ENCODE measurements around the gene ZFAND3. TPM values are rescaled to one million over a fixed set of nuclear protein-coding genes. Genes with fewer than 3 reads are reported as not detected.

The ZFAND3 gene
- total and polyA plus RNA-seq, 2 of the 4 experiments (the other 2 are of a cell fraction), result 10.9 to 26.7 TPM

GRCh38 chr6:37977715-37978114, 158.2 kb downstream of the ZFAND3 start:
- no peak overlapping the region for H3K4me3 ChIP-seq (ENCODE audit: insufficient read depth, low read depth, low read length)
- no peak overlapping the region for H3K18ac ChIP-seq (ENCODE audit: low read depth, low read length)
- ChIA-PET CTCF (interaction anchor here (0.6 kb wide), 1 partner anchor 630 kb away, joined by 7 read pairs; no protein-coding TSS in a partner anchor), POLR2A (ENCODE audit: unreplicated experiment) (no interaction called here)
- TF ChIP-seq SMC3 (IDR thresholded peaks at IDR 0.05; ENCODE audit: low read depth, low read length) (no peak), USF2 (IDR thresholded peaks at IDR 0.05; ENCODE audit: low read depth, low read length) (no peak), ELK1 (IDR thresholded peaks at IDR 0.05; ENCODE audit: borderline replicate concordance, low read depth, low read length) (no peak), RAD21 (IDR thresholded peaks at IDR 0.05; ENCODE audit: low read length) (no peak), MAFK (IDR thresholded peaks at IDR 0.05; ENCODE audit: low read depth, low read length) (no peak), FOS (IDR thresholded peaks at IDR 0.05; ENCODE audit: low read depth, low read length) (no peak), NFE2L2 (IDR thresholded peaks at IDR 0.05; ENCODE audit: low read depth, low read length) (no peak), BHLHE40 (IDR thresholded peaks at IDR 0.05; ENCODE audit: low read depth, low read length) (no peak), CEBPB (IDR thresholded peaks at IDR 0.05; ENCODE audit: low read depth, low read length) (no peak), MAZ (IDR thresholded peaks at IDR 0.05; ENCODE audit: borderline replicate concordance, low read depth, low read length) (no peak), RCOR1 (IDR thresholded peaks at IDR 0.05; ENCODE audit: insufficient replicate concordance, low read length) (no peak), CHD1 (IDR thresholded peaks at IDR 0.05; ENCODE audit: low read depth, low read length) (no peak), RFX5 (IDR thresholded peaks at IDR 0.05; ENCODE audit: low read depth, low read length) (no peak), CTCF (conservative IDR thresholded peaks at IDR 0.05; ENCODE audit: low read depth, low read length) (no peak), MXI1 (IDR thresholded peaks at IDR 0.05; ENCODE audit: borderline replicate concordance, low read depth, low read length) (no peak), POLR2A (IDR thresholded peaks at IDR 0.05; ENCODE audit: low read depth, low read length) (no peak)
- H2AK5ac ChIP-seq (ENCODE audit: low read depth, low read length), result no peak overlapping the region
- no peak overlapping the region for H3K23ac ChIP-seq (ENCODE audit: low read depth, low read length)
- H2AFZ ChIP-seq (replicated peaks; ENCODE audit: low read length, poor library complexity), result no peak overlapping the region
- H4K20me1 ChIP-seq (ENCODE audit: insufficient read depth, low read length), result peaks cover 71% of the 10 kb centered on the region
- H3K56ac ChIP-seq (ENCODE audit: extremely low read depth, insufficient read depth, low read length), result no peak overlapping the region
- no peak overlapping the region for H3K4ac ChIP-seq (ENCODE audit: low read depth, low read length)
- H2BK5ac ChIP-seq (ENCODE audit: low read depth, low read length, poor library complexity, severe bottlenecking), result no peak overlapping the region
- H3K9me3 ChIP-seq (ENCODE audit: control insufficient read depth, insufficient read depth, low read length), result peaks cover 2% of the 10 kb centered on the region
- no peak overlapping the region for H3K14ac ChIP-seq (replicated peaks; ENCODE audit: low read depth, low read length)
- 0 out of 2 replicates have a peak, but pooled peaks cover 2% of the 10 kb centered on the region for H3K36me3 ChIP-seq (ENCODE audit: control insufficient read depth, insufficient read depth, low read length)
- DNase-seq (no peak), ATAC-seq (ENCODE audit: low read depth) (no peak)
- peaks cover 7% of the 10 kb centered on the region for H3K9me1 ChIP-seq (ENCODE audit: insufficient read depth, low read length)
- intact Hi-C loops (cut with micrococcal nuclease) (no loop called here), dilution Hi-C loops (cut with HindIII; ENCODE audit: low sequenced_read_pairs, unreplicated experiment) (no loop called here), in situ Hi-C loops (cut with MboI; ENCODE audit: low sequenced_read_pairs) (no loop called here)
- no peak overlapping the region for H4K91ac ChIP-seq (ENCODE audit: insufficient read depth, low read depth, low read length)
- WGBS, 2 experiments (ENCODE audit: extremely low coverage in 2 of 2, insufficient read length in 1 of 2), result 100% methylated on average over 1 of the region's 3 CpGs; no CpG with 5 or more reads in 1 of the 2 experiments
- no peak overlapping the region for H2BK15ac ChIP-seq (ENCODE audit: low read depth, low read length)
- no peaks in the 10 kb centered on the region for H3K27me3 ChIP-seq (ENCODE audit: control insufficient read depth, insufficient read depth, low read length)
- H3K27ac ChIP-seq (ENCODE audit: insufficient read depth, low read length), result no peak overlapping the region
- H2AK9ac ChIP-seq (replicated peaks; ENCODE audit: low read depth, low read length, poor library complexity), result no peak overlapping the region
- H3K9ac ChIP-seq (ENCODE audit: low read depth, low read length), result no peak overlapping the region
- no TSS peak for BruUV-seq (replicated peaks)
- H3K4me2 ChIP-seq (ENCODE audit: low read depth, low read length), result no peak overlapping the region
- H3K4me1 ChIP-seq (ENCODE audit: control insufficient read depth, insufficient read depth, low read length), result peaks cover 10% of the 10 kb centered on the region
- no peak overlapping the region for H2BK20ac ChIP-seq (ENCODE audit: low read depth, low read length)
- H2BK120ac ChIP-seq (ENCODE audit: low read depth, low read length), result no peak overlapping the region
- no peak overlapping the region for H4K8ac ChIP-seq (ENCODE audit: low read depth in 2 of 2, low read length in 2 of 2)
- H4K5ac ChIP-seq (ENCODE audit: low read depth, low read length), result no peak overlapping the region
- peaks cover 19 to 77% of the 10 kb centered on the region in 2 experiments for H3K79me1 ChIP-seq (ENCODE audit: low read depth in 1 of 2, low read length in 2 of 2)

Data from IMR-90 (cell line).